GM23338 (cell line): ENCODE measurements around the gene DENND4A.

Experiments used
- POLR2AphosphoS5 ChIP-seq: IDR thresholded peaks from 2 replicates; pipeline ENCODE4 v1.6.1; 2016; ENCODE audit warnings: antibody characterized with exemption, low read depth
- TF ChIP-seq, protein P1 (sequence below), 2 experiments: fragments of 200-600 bp in 1 of 2; sonication (generic) in 1 of 2; conservative IDR thresholded peaks; 2 replicates each; pipeline versions ENCODE4 v1.5.1 to v1.6.1; 2016 to 2017; ENCODE audit warnings: antibody characterized with exemption in 2 of 2, low read depth in 2 of 2, mild to moderate bottlenecking in 2 of 2, moderate library complexity in 1 of 2
- TF ChIP-seq, protein P2 (sequence below): IDR thresholded peaks from one replicate; pipeline ENCODE4 v1.6.1; 2018; ENCODE audit warnings: antibody characterized with exemption; ENCODE audit not compliant: unreplicated experiment

DNA sequence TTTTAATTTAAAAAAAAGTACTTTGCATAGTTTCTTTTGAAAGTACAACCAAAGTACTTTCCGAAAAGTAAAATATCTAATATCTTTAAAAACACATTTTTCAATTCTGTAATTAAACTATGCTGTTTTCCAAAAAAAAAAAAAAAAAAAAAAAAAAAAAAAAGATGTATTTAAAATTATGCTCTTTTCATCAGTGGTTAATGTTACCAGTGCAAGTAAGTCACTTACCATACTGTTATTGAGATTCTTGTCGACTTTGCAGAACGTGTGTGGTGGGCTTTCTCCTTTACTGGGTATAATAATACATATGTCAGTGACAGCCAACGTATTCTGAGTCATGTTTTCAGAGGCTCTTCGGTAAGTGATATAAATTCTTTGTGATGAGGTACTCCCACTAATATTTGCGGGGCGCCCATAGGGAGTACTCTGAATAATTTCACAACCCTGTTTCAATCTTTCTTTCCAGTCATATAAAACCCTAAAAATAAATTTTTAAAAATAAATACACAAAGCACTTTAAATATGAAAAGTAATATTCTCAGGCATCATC, 39.9 kb downstream of the DENND4A start:
- TF ChIP-seq, protein P1, sequence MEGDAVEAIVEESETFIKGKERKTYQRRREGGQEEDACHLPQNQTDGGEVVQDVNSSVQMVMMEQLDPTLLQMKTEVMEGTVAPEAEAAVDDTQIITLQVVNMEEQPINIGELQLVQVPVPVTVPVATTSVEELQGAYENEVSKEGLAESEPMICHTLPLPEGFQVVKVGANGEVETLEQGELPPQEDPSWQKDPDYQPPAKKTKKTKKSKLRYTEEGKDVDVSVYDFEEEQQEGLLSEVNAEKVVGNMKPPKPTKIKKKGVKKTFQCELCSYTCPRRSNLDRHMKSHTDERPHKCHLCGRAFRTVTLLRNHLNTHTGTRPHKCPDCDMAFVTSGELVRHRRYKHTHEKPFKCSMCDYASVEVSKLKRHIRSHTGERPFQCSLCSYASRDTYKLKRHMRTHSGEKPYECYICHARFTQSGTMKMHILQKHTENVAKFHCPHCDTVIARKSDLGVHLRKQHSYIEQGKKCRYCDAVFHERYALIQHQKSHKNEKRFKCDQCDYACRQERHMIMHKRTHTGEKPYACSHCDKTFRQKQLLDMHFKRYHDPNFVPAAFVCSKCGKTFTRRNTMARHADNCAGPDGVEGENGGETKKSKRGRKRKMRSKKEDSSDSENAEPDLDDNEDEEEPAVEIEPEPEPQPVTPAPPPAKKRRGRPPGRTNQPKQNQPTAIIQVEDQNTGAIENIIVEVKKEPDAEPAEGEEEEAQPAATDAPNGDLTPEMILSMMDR (conservative IDR thresholded peaks at IDR 0.05; ENCODE audit: low read depth in 2 of 2): no peak
- TF ChIP-seq, protein P2, sequence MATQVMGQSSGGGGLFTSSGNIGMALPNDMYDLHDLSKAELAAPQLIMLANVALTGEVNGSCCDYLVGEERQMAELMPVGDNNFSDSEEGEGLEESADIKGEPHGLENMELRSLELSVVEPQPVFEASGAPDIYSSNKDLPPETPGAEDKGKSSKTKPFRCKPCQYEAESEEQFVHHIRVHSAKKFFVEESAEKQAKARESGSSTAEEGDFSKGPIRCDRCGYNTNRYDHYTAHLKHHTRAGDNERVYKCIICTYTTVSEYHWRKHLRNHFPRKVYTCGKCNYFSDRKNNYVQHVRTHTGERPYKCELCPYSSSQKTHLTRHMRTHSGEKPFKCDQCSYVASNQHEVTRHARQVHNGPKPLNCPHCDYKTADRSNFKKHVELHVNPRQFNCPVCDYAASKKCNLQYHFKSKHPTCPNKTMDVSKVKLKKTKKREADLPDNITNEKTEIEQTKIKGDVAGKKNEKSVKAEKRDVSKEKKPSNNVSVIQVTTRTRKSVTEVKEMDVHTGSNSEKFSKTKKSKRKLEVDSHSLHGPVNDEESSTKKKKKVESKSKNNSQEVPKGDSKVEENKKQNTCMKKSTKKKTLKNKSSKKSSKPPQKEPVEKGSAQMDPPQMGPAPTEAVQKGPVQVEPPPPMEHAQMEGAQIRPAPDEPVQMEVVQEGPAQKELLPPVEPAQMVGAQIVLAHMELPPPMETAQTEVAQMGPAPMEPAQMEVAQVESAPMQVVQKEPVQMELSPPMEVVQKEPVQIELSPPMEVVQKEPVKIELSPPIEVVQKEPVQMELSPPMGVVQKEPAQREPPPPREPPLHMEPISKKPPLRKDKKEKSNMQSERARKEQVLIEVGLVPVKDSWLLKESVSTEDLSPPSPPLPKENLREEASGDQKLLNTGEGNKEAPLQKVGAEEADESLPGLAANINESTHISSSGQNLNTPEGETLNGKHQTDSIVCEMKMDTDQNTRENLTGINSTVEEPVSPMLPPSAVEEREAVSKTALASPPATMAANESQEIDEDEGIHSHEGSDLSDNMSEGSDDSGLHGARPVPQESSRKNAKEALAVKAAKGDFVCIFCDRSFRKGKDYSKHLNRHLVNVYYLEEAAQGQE: no peak
- no peak for TF ChIP-seq POLR2AphosphoS5
